Thyroid gland (tissue), 4 donors: ENCODE measurements around the gene MFAP3. TPM values are rescaled to one million over a fixed set of nuclear protein-coding genes. Genes with fewer than 3 reads are reported as not detected.
"Not testable (repeated sequence)": the region's sequence is repeated elsewhere in the genome, so short reads cannot be mapped to it uniquely, and the experiment has no call there.

Experiments used
- DNase-seq, 2 donors: peaks; one replicate each; pipeline ENCODE4 v3.0.0-alpha.2; 2019
- H3K27ac ChIP-seq, 3 donors: fragments of 200-600 bp; sonication (generic); 1 replicate in 2 of 3; 2 replicates in 1 of 3; pipeline ENCODE4 v1.5.1; 2016 to 2019; ENCODE audit warnings: mild to moderate bottlenecking in 1 of 3, moderate library complexity in 1 of 3
- H3K27me3 ChIP-seq: fragments of 200-600 bp; sonication (generic); one replicate; pipeline ENCODE4 v1.5.1; 2019
- H3K36me3 ChIP-seq, 2 donors: fragments of 200-600 bp; sonication (generic); one replicate each; pipeline ENCODE4 v1.5.1; 2016 to 2019
- H3K4me1 ChIP-seq, 2 donors: fragments of 200-600 bp; sonication (generic); one replicate each; pipeline ENCODE4 v1.5.1; 2017 to 2019
- H3K4me3 ChIP-seq, 3 donors: fragments of 200-600 bp; sonication (generic); replicated peaks in 1 of 3; 1 replicate in 2 of 3; 2 replicates in 1 of 3; pipeline ENCODE4 v1.5.1; 2016; ENCODE audit warnings: mild to moderate bottlenecking in 1 of 3
- H3K9me3 ChIP-seq: fragments of 200-600 bp; sonication (generic); one replicate; pipeline ENCODE4 v1.5.1; 2017
- CTCF ChIP-seq, 6 experiments: fragments of 200-600 bp in 3 of 6; fragments of 450-650 bp in 3 of 6; sonication (generic) in 3 of 6; IDR thresholded peaks; one replicate each; pipeline ENCODE4 v1.5.1; 2016 to 2019; ENCODE audit warnings: antibody characterized with exemption in 6 of 6, mild to moderate bottlenecking in 2 of 6, inconsistent platforms in 1 of 6, moderate library complexity in 1 of 6
- POLR2A ChIP-seq, 2 donors: fragments of 450-650 bp; IDR thresholded peaks; one replicate each; pipeline ENCODE4 v1.6.1; 2017; ENCODE audit warnings: antibody characterized with exemption in 2 of 2, mild to moderate bottlenecking in 2 of 2, moderate library complexity in 1 of 2
- WGBS, 2 donors: methylation state at CpG; one replicate each; pipeline ENCODE4 v1.1.5; 2017; 5-methylcytosine and 5-hydroxymethylcytosine counted together
- intact Hi-C: fragments of 100-400 bp; cut with DNase I; formaldehyde crosslinking; loops from one replicate; pipeline ENCODE4 v1.15.1; 2023
- total RNA-seq, 4 donors: library from RNA; depleted of rRNA; stranded (reverse); fragments of >200 nt; gene quantifications; one replicate each; pipeline ENCODE4 v1.2.3, GENCODE V29; 2016

MFAP3 gene
- total RNA-seq, 4 donors from 2014 or later = 47.4 to 72.4 (median 59.4) TPM

GRCh38 chr5:154015071-154015693 lies 23.6 kb upstream of the MFAP3 start:
- 89 to 92% methylated on average over 4 of the region's 4 CpGs for WGBS, 2 donors
- Histone ChIP-seq H3K27ac (no peak overlapping the region), H3K36me3 (no peaks in the 10 kb centered on the region), H3K27me3 (no peaks in the 10 kb centered on the region), H3K4me1 (no peaks in the 10 kb centered on the region), H3K4me3 (no peak overlapping the region), H3K9me3 (no peaks in the 10 kb centered on the region)
- intact Hi-C loops = no loop called here
- no peak for DNase-seq
- no peak for TF ChIP-seq CTCF (IDR thresholded peaks at IDR 0.05)

- DNase-seq, H3K4me3 ChIP-seq, H3K36me3 ChIP-seq, H3K27me3 ChIP-seq, H3K9me3 ChIP-seq, intact Hi-C loops, H3K27ac ChIP-seq, H3K4me1 ChIP-seq: not testable (repeated sequence)
- WGBS, 2 donors = 92 to 100% methylated on average over 1 of the region's 1 CpG
These were observed 19.8 kb upstream of the MFAP3 start for GRCh38 chr5:154018919-154019318.

- no peaks in the 10 kb centered on the region for H3K9me3 ChIP-seq
- no peaks in the 10 kb centered on the region for H3K4me1 ChIP-seq
- H3K27ac ChIP-seq = no peak overlapping the region
- H3K4me3 ChIP-seq = no peak overlapping the region
- no peak for DNase-seq
- no peaks in the 10 kb centered on the region for H3K27me3 ChIP-seq
- no peak for TF ChIP-seq CTCF (IDR thresholded peaks at IDR 0.05)
- TF ChIP-seq POLR2A (IDR thresholded peaks at IDR 0.05) = no peak
- intact Hi-C loops = no loop called here
- H3K36me3 ChIP-seq = peaks cover 6 to 23% of the 10 kb centered on the region in 2 donors
These were observed 12.8 kb upstream of the MFAP3 start for GRCh38 chr5:154025951-154026350.

- 92 to 93% methylated on average over 2 of the region's 2 CpGs for WGBS, 2 donors
- DNase-seq = no peak
- H3K27me3 ChIP-seq = no peaks in the 10 kb centered on the region
- H3K36me3 ChIP-seq = peaks cover 6 to 9% of the 10 kb centered on the region in 2 donors
- H3K27ac ChIP-seq = no peak overlapping the region
- no peaks in the 10 kb centered on the region for H3K4me1 ChIP-seq
- TF ChIP-seq CTCF (IDR thresholded peaks at IDR 0.05) (no peak), POLR2A (IDR thresholded peaks at IDR 0.05) (no peak)
- intact Hi-C loops = no loop called here
- no peak overlapping the region for H3K4me3 ChIP-seq
- no peaks in the 10 kb centered on the region for H3K9me3 ChIP-seq
These were observed 6.8 kb upstream of the MFAP3 start for GRCh38 chr5:154031937-154032489.

GRCh38 chr5:154034944-154035343 lies 3.8 kb upstream of the MFAP3 start:
- H3K36me3 ChIP-seq = no peaks in the 10 kb centered on the region
- TF ChIP-seq CTCF (IDR thresholded peaks at IDR 0.05) = no peak
- no peak for TF ChIP-seq POLR2A (IDR thresholded peaks at IDR 0.05)
- H3K27me3 ChIP-seq = no peaks in the 10 kb centered on the region
- peaks cover 12% of the 10 kb centered on the region in 2 donors for H3K4me1 ChIP-seq
- no peak for DNase-seq
- intact Hi-C loops = no loop called here
- no peak overlapping the region for H3K4me3 ChIP-seq
- no peaks in the 10 kb centered on the region for H3K9me3 ChIP-seq
- H3K27ac ChIP-seq = no peak overlapping the region
- WGBS, 2 donors = 93 to 94% methylated on average over 3 of the region's 3 CpGs
